ENCODE data around the gene GPX2.

GRCh38 chr14:64958743-64959142 is 16.2 kb upstream of the GPX2 start:
- TF ChIP-seq EZH2 (IDR thresholded peaks at IDR 0.05; ENCODE audit: borderline replicate concordance, low read length): no peak
- TF ChIP-seq, protein P1, sequence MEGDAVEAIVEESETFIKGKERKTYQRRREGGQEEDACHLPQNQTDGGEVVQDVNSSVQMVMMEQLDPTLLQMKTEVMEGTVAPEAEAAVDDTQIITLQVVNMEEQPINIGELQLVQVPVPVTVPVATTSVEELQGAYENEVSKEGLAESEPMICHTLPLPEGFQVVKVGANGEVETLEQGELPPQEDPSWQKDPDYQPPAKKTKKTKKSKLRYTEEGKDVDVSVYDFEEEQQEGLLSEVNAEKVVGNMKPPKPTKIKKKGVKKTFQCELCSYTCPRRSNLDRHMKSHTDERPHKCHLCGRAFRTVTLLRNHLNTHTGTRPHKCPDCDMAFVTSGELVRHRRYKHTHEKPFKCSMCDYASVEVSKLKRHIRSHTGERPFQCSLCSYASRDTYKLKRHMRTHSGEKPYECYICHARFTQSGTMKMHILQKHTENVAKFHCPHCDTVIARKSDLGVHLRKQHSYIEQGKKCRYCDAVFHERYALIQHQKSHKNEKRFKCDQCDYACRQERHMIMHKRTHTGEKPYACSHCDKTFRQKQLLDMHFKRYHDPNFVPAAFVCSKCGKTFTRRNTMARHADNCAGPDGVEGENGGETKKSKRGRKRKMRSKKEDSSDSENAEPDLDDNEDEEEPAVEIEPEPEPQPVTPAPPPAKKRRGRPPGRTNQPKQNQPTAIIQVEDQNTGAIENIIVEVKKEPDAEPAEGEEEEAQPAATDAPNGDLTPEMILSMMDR (IDR thresholded peaks at IDR 0.05; ENCODE audit: low read length): no peak

All from OCI-LY1 (cell line).